GM23338 (cell line): Measurements from ENCODE around the gene INO80C. TPM values are rescaled to one million over a fixed set of nuclear protein-coding genes. Genes with fewer than 3 reads are reported as not detected.

Source experiments
- ATAC-seq: fragments of 200-7000 bp; cut with Tn5 transposase; 3 replicates; pipeline ENCODE4 v1.9.1; 2020
- DNase-seq: peaks from one replicate; pipeline ENCODE4 v3.0.0-alpha.2; 2015; ENCODE audit warnings: low spot score
- H2AFZ ChIP-seq: fragments of 200-600 bp; sonication (generic); 2 replicates; pipeline ENCODE4 v1.8.0; 2016; ENCODE audit warnings: antibody characterized with exemption, mild to moderate bottlenecking, moderate library complexity
- H3F3A ChIP-seq: fragments of 200-600 bp; sonication (generic); replicated peaks from 2 replicates; pipeline ENCODE4 v1.8.0; 2017; ENCODE audit warnings: antibody characterized with exemption, mixed run types, low read depth
- H3K27ac ChIP-seq: fragments of 200-600 bp; sonication (generic); 2 replicates; pipeline ENCODE4 v1.6.1; 2016; ENCODE audit warnings: low read depth
- H3K27me3 ChIP-seq: fragments of 200-600 bp; sonication (generic); 2 replicates; pipeline ENCODE4 v1.8.0; 2016; ENCODE audit warnings: mild to moderate bottlenecking, mixed run types, moderate library complexity; ENCODE audit not compliant: insufficient read depth
- H3K36me3 ChIP-seq: fragments of 200-600 bp; sonication (generic); 2 replicates; pipeline ENCODE4 v1.8.0; 2016; ENCODE audit warnings: mild to moderate bottlenecking; ENCODE audit not compliant: insufficient read depth
- H3K4me1 ChIP-seq: fragments of 200-600 bp; sonication (generic); 2 replicates; pipeline ENCODE4 v1.8.0; 2016; ENCODE audit warnings: mild to moderate bottlenecking, moderate library complexity; ENCODE audit not compliant: insufficient read depth
- H3K4me2 ChIP-seq: fragments of 200-600 bp; sonication (generic); 2 replicates; pipeline ENCODE4 v1.7.1; 2017; ENCODE audit warnings: mixed run types
- H3K4me3 ChIP-seq: fragments of 200-600 bp; sonication (generic); 2 replicates; pipeline ENCODE4 v1.6.1; 2016; ENCODE audit warnings: mixed run types
- H3K79me2 ChIP-seq: fragments of 200-600 bp; sonication (generic); replicated peaks from 2 replicates; pipeline ENCODE4 v1.8.0; 2017; ENCODE audit warnings: mild to moderate bottlenecking; ENCODE audit not compliant: insufficient read depth
- H3K9me2 ChIP-seq: fragments of 200-600 bp; sonication (generic); 2 replicates; pipeline ENCODE4 v1.8.0; 2017; ENCODE audit not compliant: insufficient read depth
- H4K20me1 ChIP-seq: fragments of 200-600 bp; sonication (generic); replicated peaks from 2 replicates; pipeline ENCODE4 v1.8.0; 2017; ENCODE audit warnings: mild to moderate bottlenecking; ENCODE audit not compliant: insufficient read depth
- H3K27ac Mint-ChIP-seq: 2 replicates; pipeline ENCODE4 v1.8.0; 2020; ENCODE audit warnings: inconsistent platforms, mild to moderate bottlenecking, moderate library complexity, mixed read lengths
- H3K27me3 Mint-ChIP-seq: 3 replicates; pipeline ENCODE4 v1.8.0; 2022; ENCODE audit warnings: low read depth, mild to moderate bottlenecking, moderate library complexity, mixed read lengths, inconsistent platforms; ENCODE audit not compliant: insufficient read depth, poor library complexity
- H3K36me3 Mint-ChIP-seq: 3 replicates; pipeline ENCODE4 v1.8.0; 2021; ENCODE audit warnings: low read depth, mild to moderate bottlenecking, inconsistent platforms, moderate library complexity, mixed read lengths
- H3K4me1 Mint-ChIP-seq: 3 replicates; pipeline ENCODE4 v1.8.0; 2020; ENCODE audit warnings: mild to moderate bottlenecking, inconsistent platforms, mixed read lengths
- H3K4me3 Mint-ChIP-seq: 3 replicates; pipeline ENCODE4 v1.8.0; 2021; ENCODE audit warnings: moderate library complexity, mild to moderate bottlenecking, inconsistent platforms, mixed read lengths
- H3K9me3 Mint-ChIP-seq: 3 replicates; pipeline ENCODE4 v1.8.0; 2020; ENCODE audit warnings: moderate library complexity, mild to moderate bottlenecking, inconsistent platforms, mixed read lengths
- EZH2phosphoT487 ChIP-seq: fragments of 200-600 bp; sonication (generic); IDR thresholded peaks from one replicate; pipeline ENCODE4 v1.8.1; 2018; ENCODE audit warnings: antibody characterized with exemption; ENCODE audit not compliant: unreplicated experiment
- JUNB ChIP-seq: IDR thresholded peaks from one replicate; pipeline ENCODE4 v1.6.1; 2016; ENCODE audit warnings: antibody characterized with exemption; ENCODE audit not compliant: unreplicated experiment
- NANOG ChIP-seq: IDR thresholded peaks from 2 replicates; pipeline ENCODE4 v1.6.1; 2016; ENCODE audit warnings: antibody characterized with exemption, borderline replicate concordance
- polyA plus RNA-seq: library from polyadenylated mRNA; unstranded; fragments of >200 nt; fragmentation: Nextera tagmentation; extraction: Ambion mirVana; gene quantifications from 2 replicates; pipeline ENCODE4 v1.2.1, GENCODE V29; 2016
- total RNA-seq: library from RNA; depleted of rRNA; stranded (reverse); fragments of >200 nt; shearing (Covaris generic); gene quantifications from 2 replicates; pipeline ENCODE4 v1.2.3, GENCODE V29; 2014
- TF ChIP-seq, protein P1 (sequence below): fragments of 250-450 bp; sonication (Bioruptor Pico); IDR thresholded peaks from 2 replicates; pipeline ENCODE4 v1.5.0; 2020; ENCODE audit warnings: mild to moderate bottlenecking, moderate library complexity
- TF ChIP-seq, protein P2 (sequence below): IDR thresholded peaks from 2 replicates; pipeline ENCODE4 v1.6.1; 2016; ENCODE audit warnings: antibody characterized with exemption
- TF ChIP-seq, protein P3 (sequence below), 2 experiments: fragments of 200-600 bp in 1 of 2; sonication (generic) in 1 of 2; conservative IDR thresholded peaks; 2 replicates each; pipeline versions ENCODE4 v1.5.1 to v1.6.1; 2016 to 2017; ENCODE audit warnings: antibody characterized with exemption in 2 of 2, low read depth in 2 of 2, mild to moderate bottlenecking in 2 of 2, moderate library complexity in 1 of 2

The INO80C gene
- total and polyA plus RNA-seq, 2 experiments from 2014 or later, result 16.3 to 52.3 TPM

DNA sequence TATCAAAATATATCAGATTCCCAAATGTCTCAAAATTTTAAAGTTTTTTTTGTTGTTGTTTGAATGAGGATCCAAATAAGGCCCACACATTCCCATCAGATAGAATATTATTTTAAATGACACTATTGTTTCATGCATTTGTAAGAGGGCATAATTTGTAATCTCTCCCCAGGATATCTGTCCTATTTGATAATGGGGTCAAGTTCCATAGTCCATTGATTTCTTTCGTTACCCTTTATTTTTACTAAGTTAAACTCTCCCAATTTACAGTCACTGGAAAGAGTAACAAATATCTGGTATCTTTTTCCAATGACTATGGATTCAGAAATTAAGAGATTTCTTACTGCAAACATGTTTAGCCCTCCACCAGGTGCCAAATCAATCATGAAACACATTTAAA lies 32.4 kb downstream of the INO80C start (continued):
- TF ChIP-seq, protein P1, sequence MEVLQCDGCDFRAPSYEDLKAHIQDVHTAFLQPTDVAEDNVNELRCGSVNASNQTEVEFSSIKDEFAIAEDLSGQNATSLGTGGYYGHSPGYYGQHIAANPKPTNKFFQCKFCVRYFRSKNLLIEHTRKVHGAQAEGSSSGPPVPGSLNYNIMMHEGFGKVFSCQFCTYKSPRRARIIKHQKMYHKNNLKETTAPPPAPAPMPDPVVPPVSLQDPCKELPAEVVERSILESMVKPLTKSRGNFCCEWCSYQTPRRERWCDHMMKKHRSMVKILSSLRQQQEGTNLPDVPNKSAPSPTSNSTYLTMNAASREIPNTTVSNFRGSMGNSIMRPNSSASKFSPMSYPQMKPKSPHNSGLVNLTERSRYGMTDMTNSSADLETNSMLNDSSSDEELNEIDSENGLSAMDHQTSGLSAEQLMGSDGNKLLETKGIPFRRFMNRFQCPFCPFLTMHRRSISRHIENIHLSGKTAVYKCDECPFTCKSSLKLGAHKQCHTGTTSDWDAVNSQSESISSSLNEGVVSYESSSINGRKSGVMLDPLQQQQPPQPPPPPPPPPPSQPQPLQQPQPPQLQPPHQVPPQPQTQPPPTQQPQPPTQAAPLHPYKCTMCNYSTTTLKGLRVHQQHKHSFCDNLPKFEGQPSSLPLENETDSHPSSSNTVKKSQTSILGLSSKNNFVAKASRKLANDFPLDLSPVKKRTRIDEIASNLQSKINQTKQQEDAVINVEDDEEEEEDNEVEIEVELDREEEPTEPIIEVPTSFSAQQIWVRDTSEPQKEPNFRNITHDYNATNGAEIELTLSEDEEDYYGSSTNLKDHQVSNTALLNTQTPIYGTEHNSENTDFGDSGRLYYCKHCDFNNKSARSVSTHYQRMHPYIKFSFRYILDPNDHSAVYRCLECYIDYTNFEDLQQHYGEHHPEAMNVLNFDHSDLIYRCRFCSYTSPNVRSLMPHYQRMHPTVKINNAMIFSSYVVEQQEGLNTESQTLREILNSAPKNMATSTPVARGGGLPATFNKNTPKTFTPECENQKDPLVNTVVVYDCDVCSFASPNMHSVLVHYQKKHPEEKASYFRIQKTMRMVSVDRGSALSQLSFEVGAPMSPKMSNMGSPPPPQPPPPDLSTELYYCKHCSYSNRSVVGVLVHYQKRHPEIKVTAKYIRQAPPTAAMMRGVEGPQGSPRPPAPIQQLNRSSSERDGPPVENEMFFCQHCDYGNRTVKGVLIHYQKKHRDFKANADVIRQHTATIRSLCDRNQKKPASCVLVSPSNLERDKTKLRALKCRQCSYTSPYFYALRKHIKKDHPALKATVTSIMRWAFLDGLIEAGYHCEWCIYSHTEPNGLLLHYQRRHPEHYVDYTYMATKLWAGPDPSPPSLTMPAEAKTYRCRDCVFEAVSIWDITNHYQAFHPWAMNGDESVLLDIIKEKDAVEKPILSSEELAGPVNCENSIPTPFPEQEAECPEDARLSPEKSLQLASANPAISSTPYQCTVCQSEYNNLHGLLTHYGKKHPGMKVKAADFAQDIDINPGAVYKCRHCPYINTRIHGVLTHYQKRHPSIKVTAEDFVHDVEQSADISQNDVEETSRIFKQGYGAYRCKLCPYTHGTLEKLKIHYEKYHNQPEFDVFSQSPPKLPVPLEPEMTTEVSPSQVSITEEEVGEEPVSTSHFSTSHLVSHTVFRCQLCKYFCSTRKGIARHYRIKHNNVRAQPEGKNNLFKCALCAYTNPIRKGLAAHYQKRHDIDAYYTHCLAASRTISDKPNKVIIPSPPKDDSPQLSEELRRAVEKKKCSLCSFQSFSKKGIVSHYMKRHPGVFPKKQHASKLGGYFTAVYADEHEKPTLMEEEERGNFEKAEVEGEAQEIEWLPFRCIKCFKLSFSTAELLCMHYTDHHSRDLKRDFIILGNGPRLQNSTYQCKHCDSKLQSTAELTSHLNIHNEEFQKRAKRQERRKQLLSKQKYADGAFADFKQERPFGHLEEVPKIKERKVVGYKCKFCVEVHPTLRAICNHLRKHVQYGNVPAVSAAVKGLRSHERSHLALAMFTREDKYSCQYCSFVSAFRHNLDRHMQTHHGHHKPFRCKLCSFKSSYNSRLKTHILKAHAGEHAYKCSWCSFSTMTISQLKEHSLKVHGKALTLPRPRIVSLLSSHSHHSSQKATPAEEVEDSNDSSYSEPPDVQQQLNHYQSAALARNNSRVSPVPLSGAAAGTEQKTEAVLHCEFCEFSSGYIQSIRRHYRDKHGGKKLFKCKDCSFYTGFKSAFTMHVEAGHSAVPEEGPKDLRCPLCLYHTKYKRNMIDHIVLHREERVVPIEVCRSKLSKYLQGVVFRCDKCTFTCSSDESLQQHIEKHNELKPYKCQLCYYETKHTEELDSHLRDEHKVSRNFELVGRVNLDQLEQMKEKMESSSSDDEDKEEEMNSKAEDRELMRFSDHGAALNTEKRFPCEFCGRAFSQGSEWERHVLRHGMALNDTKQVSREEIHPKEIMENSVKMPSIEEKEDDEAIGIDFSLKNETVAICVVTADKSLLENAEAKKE (CRISPR knock-in tag), result no peak

DNA sequence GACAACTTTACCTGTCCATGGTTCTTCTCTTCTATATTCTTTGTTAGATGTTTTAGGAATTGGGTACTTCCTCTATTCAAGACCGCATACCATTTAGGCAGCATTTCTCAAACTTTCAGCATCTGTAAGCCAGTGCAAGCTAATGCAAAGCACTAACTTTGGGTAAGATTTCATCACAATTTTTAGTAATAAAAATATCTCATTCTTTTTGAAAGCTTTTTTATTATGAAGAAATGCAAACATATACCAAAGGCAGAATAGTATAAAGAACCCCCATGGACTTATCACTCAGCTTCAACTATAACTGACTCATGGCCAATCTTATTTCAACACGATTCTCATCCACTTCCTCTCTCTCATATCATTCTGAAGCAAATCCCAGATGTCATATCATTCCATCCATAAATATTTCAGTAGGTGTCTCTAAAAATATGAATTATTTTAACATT lies 32.9 kb downstream of the INO80C start:
- no peak overlapping the region for H3K4me3 Mint-ChIP-seq
- H3K27me3 Mint-ChIP-seq, result peaks cover 3% of the 10 kb centered on the region
- ATAC-seq, result no peak
- H3K9me3 Mint-ChIP-seq, result no peaks in the 10 kb centered on the region
- Histone ChIP-seq H3K27ac (no peak overlapping the region), H3K4me3 (no peak overlapping the region), H3K4me1 (peaks cover 6% of the 10 kb centered on the region; the same call in 1 of the 2 replicates), H3K36me3 (no peaks in the 10 kb centered on the region), H3K9me2 (peaks cover 2% of the 10 kb centered on the region; the same call in 1 of the 2 replicates), H2AFZ (no peak overlapping the region), H3K79me2 (no peaks in the 10 kb centered on the region), H3K27me3 (no peaks in the 10 kb centered on the region), H4K20me1 (no peaks in the 10 kb centered on the region), H3K4me2 (no peak overlapping the region), H3F3A (no peaks in the 10 kb centered on the region)
- no peak overlapping the region for H3K27ac Mint-ChIP-seq
- no peak for DNase-seq
- peaks cover 15% of the 10 kb centered on the region for H3K36me3 Mint-ChIP-seq
- peaks cover 11% of the 10 kb centered on the region for H3K4me1 Mint-ChIP-seq
- TF ChIP-seq, protein P1 (CRISPR knock-in tag), result no peak
- no peak for TF ChIP-seq JUNB
- TF ChIP-seq, protein P2, sequence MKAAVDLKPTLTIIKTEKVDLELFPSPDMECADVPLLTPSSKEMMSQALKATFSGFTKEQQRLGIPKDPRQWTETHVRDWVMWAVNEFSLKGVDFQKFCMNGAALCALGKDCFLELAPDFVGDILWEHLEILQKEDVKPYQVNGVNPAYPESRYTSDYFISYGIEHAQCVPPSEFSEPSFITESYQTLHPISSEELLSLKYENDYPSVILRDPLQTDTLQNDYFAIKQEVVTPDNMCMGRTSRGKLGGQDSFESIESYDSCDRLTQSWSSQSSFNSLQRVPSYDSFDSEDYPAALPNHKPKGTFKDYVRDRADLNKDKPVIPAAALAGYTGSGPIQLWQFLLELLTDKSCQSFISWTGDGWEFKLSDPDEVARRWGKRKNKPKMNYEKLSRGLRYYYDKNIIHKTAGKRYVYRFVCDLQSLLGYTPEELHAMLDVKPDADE, result no peak
- TF ChIP-seq, protein P3, sequence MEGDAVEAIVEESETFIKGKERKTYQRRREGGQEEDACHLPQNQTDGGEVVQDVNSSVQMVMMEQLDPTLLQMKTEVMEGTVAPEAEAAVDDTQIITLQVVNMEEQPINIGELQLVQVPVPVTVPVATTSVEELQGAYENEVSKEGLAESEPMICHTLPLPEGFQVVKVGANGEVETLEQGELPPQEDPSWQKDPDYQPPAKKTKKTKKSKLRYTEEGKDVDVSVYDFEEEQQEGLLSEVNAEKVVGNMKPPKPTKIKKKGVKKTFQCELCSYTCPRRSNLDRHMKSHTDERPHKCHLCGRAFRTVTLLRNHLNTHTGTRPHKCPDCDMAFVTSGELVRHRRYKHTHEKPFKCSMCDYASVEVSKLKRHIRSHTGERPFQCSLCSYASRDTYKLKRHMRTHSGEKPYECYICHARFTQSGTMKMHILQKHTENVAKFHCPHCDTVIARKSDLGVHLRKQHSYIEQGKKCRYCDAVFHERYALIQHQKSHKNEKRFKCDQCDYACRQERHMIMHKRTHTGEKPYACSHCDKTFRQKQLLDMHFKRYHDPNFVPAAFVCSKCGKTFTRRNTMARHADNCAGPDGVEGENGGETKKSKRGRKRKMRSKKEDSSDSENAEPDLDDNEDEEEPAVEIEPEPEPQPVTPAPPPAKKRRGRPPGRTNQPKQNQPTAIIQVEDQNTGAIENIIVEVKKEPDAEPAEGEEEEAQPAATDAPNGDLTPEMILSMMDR (conservative IDR thresholded peaks at IDR 0.05; ENCODE audit: low read depth in 2 of 2), result no peak
- no peak for TF ChIP-seq NANOG
- no peak for TF ChIP-seq EZH2phosphoT487
